Regular cardiac myocyte (primary cell): ENCODE results near the gene DNPEP. TPM values are rescaled to one million over a fixed set of nuclear protein-coding genes. Genes with fewer than 3 reads are reported as not detected.

Experiments used
- total RNA-seq: library from RNA; depleted of rRNA; stranded (reverse); fragments of >200 nt; gene quantifications from 2 replicates; pipeline ENCODE4 v1.2.3, GENCODE V29; 2014

DNPEP gene
- 50.0 and 61.2 TPM in 2 replicates for total RNA-seq

DNA sequence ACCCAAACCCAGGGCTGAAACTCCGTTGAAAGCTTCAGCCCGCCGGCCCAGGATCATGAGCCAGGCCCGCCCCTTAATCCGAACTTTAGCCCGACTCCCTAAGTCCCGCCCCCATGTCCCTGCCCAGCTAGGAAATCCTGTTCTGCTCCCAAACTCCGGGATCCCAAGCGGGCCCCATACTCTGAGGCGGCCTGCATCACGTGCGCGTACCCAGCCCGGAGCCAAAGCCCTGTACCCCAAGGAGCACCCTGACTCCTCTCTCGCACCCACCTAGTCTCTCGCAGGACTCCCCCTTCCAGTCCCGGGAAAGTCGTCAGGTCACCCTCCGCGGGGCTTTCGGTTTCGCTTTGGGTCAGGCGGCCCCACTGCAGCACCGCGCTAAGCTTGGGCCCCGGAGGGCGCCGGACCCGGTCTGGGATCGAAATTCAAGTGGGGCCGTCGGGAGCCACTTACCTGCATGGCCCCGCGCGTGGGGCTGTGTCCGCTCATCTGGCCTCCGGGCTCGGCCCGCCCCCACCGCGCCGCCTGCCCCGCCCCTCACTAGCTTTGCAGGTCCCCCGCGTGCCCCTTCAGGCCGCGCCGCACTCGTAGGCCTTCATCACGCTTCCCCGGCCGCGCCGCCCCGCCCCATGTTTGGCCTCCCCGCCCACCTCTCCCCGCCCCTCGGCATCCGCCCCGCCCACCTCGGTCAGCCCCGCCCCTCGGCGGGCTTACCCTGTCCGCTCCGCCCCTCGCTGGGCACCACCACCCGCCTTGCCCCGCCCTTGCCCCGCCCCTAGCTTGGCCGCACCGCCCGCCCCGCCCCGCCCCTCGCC lies at the start of gene DNPEP:
Gene DNPEP (minus strand): TSS at position 607 of the 815 bp plus-strand sequence. CDS start 118 bp downstream, at position 489.

DNA sequence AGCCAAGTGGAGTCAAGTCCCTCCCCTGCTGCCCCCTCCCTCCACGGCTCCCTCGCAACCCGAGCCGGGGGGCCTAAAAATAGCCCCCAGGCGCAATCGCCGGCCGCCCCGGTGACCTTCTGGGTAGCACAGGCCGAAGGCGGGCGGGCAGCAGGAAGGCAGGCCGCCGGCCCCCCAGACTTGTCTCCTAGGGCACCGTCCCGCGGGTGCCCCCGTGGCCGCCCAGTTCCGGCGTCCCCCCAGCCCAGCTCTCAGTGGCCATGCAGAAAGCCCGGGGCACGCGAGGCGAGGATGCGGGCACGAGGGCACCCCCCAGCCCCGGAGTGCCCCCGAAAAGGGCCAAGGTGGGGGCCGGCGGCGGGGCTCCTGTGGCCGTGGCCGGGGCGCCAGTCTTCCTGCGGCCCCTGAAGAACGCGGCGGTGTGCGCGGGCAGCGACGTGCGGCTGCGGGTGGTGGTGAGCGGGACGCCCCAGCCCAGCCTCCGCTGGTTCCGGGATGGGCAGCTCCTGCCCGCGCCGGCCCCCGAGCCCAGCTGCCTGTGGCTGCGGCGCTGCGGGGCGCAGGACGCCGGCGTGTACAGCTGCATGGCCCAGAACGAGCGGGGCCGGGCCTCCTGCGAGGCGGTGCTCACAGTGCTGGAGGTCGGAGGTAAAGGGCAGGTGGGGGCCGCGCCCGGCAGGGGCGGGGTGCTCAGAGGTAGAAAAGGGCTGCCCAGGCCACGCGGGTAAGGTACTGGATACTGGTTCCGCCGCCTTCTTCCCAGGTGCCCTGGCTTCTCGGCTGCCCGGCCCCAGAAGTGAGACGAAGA lies 47.2 kb upstream of the DNPEP start, which contains the start of gene SPEG:
Gene SPEG (plus strand): TSS at position 126 of the 808 bp plus-strand sequence. CDS start 135 bp downstream, at position 261.

DNA sequence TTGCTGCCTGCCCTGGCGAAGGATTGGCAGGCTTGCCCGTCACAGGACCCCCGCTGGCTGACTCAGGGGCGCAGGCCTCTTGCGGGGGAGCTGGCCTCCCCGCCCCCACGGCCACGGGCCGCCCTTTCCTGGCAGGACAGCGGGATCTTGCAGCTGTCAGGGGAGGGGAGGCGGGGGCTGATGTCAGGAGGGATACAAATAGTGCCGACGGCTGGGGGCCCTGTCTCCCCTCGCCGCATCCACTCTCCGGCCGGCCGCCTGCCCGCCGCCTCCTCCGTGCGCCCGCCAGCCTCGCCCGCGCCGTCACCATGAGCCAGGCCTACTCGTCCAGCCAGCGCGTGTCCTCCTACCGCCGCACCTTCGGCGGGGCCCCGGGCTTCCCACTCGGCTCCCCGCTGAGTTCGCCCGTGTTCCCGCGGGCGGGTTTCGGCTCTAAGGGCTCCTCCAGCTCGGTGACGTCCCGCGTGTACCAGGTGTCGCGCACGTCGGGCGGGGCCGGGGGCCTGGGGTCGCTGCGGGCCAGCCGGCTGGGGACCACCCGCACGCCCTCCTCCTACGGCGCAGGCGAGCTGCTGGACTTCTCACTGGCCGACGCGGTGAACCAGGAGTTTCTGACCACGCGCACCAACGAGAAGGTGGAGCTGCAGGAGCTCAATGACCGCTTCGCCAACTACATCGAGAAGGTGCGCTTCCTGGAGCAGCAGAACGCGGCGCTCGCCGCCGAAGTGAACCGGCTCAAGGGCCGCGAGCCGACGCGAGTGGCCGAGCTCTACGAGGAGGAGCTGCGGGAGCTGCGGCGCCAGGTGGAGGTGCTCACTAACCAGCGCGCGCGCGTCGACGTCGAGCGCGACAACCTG lies 30.7 kb upstream of the DNPEP start, which contains the start of gene DES:
Gene DES (plus strand): TSS at position 223 of the 857 bp plus-strand sequence. CDS start 86 bp downstream, at position 309.

DNA sequence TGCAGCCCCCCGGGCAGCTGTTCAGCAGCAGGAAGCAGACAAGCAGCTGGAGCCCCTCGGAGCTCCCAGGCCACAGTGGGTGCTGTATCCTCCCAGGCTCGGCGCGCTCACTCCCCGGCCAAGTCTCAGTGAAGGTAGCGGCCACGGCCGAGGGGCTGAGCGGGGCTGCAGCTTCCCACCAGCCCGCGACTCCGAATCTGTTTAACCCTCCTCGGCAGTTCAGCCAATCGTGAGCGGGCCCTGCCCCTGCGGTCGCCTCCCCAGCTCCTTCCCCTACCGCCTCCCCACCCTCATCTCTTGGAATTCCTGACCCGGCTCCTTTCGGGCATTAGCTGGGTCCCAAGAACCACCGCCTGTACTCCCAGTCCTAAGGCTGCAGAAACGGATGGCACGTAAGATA lies 55.2 kb downstream of the DNPEP start, which contains the start of gene RESP18:
Gene RESP18 (minus strand): TSS at position 203 of the 400 bp plus-strand sequence.

Other genes starting within 250 kb of the DNPEP start
- gene NHEJ1, start 227.1 kb downstream of the DNPEP start, total RNA-seq: 15.0 and 16.1 TPM in 2 replicates
- 0.58 and 1.7 TPM in 2 replicates for gene SLC23A3, start 217.9 kb downstream of the DNPEP start, total RNA-seq
- 16.3 and 25.7 TPM in 2 replicates for gene CNPPD1, start 211.0 kb downstream of the DNPEP start, total RNA-seq
- gene RETREG2, start 209.6 kb downstream of the DNPEP start, total RNA-seq: 70.2 and 91.9 TPM in 2 replicates
- gene ZFAND2B, start 181.1 kb downstream of the DNPEP start, total RNA-seq: 20.6 and 23.4 TPM in 2 replicates
- gene ABCB6, start 169.0 kb downstream of the DNPEP start, total RNA-seq: 57.9 and 62.9 TPM in 2 replicates
- gene ATG9A, start 158.3 kb downstream of the DNPEP start, total RNA-seq: 36.4 and 39.9 TPM in 2 replicates
- 23.0 and 57.8 TPM in 2 replicates for gene ANKZF1, start 158.1 kb downstream of the DNPEP start, total RNA-seq
- 5.8 and 12.7 TPM in 2 replicates for gene GLB1L, start 142.5 kb downstream of the DNPEP start, total RNA-seq
- 14.0 and 26.2 TPM in 2 replicates for gene STK16, start 142.4 kb downstream of the DNPEP start, total RNA-seq
- not detected in 2 replicates for gene TUBA4B, start 134.7 kb downstream of the DNPEP start, total RNA-seq
- gene TUBA4A, start 134.0 kb downstream of the DNPEP start, total RNA-seq: 30.2 and 38.0 TPM in 2 replicates
- 21.7 and 47.6 TPM in 2 replicates for gene DNAJB2, start 108.5 kb downstream of the DNPEP start, total RNA-seq
- 2.1 and 12.7 TPM in 2 replicates for gene PTPRN, start 78.5 kb downstream of the DNPEP start, total RNA-seq
- not detected in 2 replicates for gene RESP18, start 55.2 kb downstream of the DNPEP start, total RNA-seq
- gene DES, start 30.5 kb upstream of the DNPEP start, total RNA-seq: 0.77 and 1.7 TPM in 2 replicates
- gene SPEG, start 46.9 kb upstream of the DNPEP start, total RNA-seq: 7.9 and 13.0 TPM in 2 replicates
- gene GMPPA, start 111.0 kb upstream of the DNPEP start, total RNA-seq: 50.2 and 71.5 TPM in 2 replicates
- gene ASIC4, start 126.6 kb upstream of the DNPEP start, total RNA-seq: 0.85 TPM in 1 of 2 replicates, not detected in the other
- 101 and 192 TPM in 2 replicates for gene CHPF, start 155.9 kb upstream of the DNPEP start, total RNA-seq
- 0.96 and 2.0 TPM in 2 replicates for gene TMEM198, start 156.1 kb upstream of the DNPEP start, total RNA-seq
- gene OBSL1, start 183.6 kb upstream of the DNPEP start, total RNA-seq: 26.6 and 45.1 TPM in 2 replicates
- 0.56 TPM in 1 of 2 replicates, not detected in the other for gene INHA, start 184.4 kb upstream of the DNPEP start, total RNA-seq
- 11.5 and 19.4 TPM in 2 replicates for gene STK11IP, start 209.9 kb upstream of the DNPEP start, total RNA-seq
- gene SLC4A3, start 239.7 kb upstream of the DNPEP start, total RNA-seq: 0.96 and 4.2 TPM in 2 replicates